SK-N-SH (cell line): ENCODE measurements around the gene TBC1D1.

Experiments
- CTCF ChIP-seq: fragments of 200-600 bp; sonication (generic); IDR thresholded peaks from 2 replicates; pipeline ENCODE4 v1.6.1; 2017; ENCODE audit warnings: antibody characterized with exemption, mild to moderate bottlenecking, moderate library complexity
- TAF1 ChIP-seq: IDR thresholded peaks from 2 replicates; pipeline ENCODE4 v1.6.1; 2012; ENCODE audit warnings: low read depth, mild to moderate bottlenecking, low read length, moderate library complexity, borderline replicate concordance
- YY1 ChIP-seq: IDR thresholded peaks from 2 replicates; pipeline ENCODE4 v1.4.0; 2012; ENCODE audit warnings: low read depth, mild to moderate bottlenecking

- no peak for TF ChIP-seq CTCF
- TF ChIP-seq YY1 = no peak
- no peak for TF ChIP-seq TAF1
Measured at GRCh38 chr4:38071801-38072431, 181.0 kb downstream of the TBC1D1 start.
